NCI-H510A (cell line): Measurements from ENCODE around the gene RNF25.
A peak's percentile ranks its signal among the peaks of the same experiment; 100 is the strongest.

ENCODE experiments used
- DNase-seq: peaks from one replicate; lab custom pipeline; 2025; lab: John Stamatoyannopoulos, UW

RNF25 gene

GRCh38 chr2:218680061-218680460 lies 8.3 kb upstream of the RNF25 start:
- DNase-seq, result no peak

- no peak for DNase-seq
Observed at GRCh38 chr2:218679119-218679518, 7.3 kb upstream of the RNF25 start.

- no peak for DNase-seq
Observed at GRCh38 chr2:218671097-218671653, 627 bp downstream of the RNF25 start.

- DNase-seq, result no peak
Observed at GRCh38 chr2:218664653-218665052, 7.1 kb downstream of the RNF25 start.

- no peak for DNase-seq
Observed at GRCh38 chr2:218663901-218664300, 7.9 kb downstream of the RNF25 start.

GRCh38 chr2:218662827-218663226 lies 9.0 kb downstream of the RNF25 start:
- DNase-seq, result no peak

- DNase-seq, result no peak
Observed at GRCh38 chr2:218662377-218662776, 9.4 kb downstream of the RNF25 start.

- DNase-seq, result no peak
Observed at GRCh38 chr2:218659988-218660358, 11.8 kb downstream of the RNF25 start.

GRCh38 chr2:218659258-218659987 lies 12.4 kb downstream of the RNF25 start, which contains the start of the genes BCS1L and ZNF142:
BCS1L (plus strand) TSS chr2:218659683; CDS start chr2:218660988, 1,305 bp downstream.
ZNF142 (minus strand) TSS chr2:218659623; CDS start chr2:218656429, 3,194 bp downstream.
- DNase-seq, result peak; percentile 89

- DNase-seq, result peak; percentile 30
Observed at GRCh38 chr2:218658671-218659257, 13.0 kb downstream of the RNF25 start.

GRCh38 chr2:218655751-218656150 lies 16.1 kb downstream of the RNF25 start:
- DNase-seq, result no peak

GRCh38 chr2:218648787-218649100 lies 23.1 kb downstream of the RNF25 start:
- DNase-seq, result no peak

GRCh38 chr2:218648088-218648786 lies 23.6 kb downstream of the RNF25 start:
- DNase-seq, result no peak

GRCh38 chr2:218645126-218645525 lies 26.7 kb downstream of the RNF25 start:
- no peak for DNase-seq

- no peak for DNase-seq
Observed at GRCh38 chr2:218644721-218645120, 27.1 kb downstream of the RNF25 start.

- no peak for DNase-seq
Observed at GRCh38 chr2:218643751-218644310, 28.0 kb downstream of the RNF25 start.

GRCh38 chr2:218642786-218643185 lies 29.0 kb downstream of the RNF25 start:
- DNase-seq, result no peak

- no peak for DNase-seq
Observed at GRCh38 chr2:218642121-218642656, 29.6 kb downstream of the RNF25 start.

GRCh38 chr2:218638372-218638771 lies 33.4 kb downstream of the RNF25 start:
- no peak for DNase-seq

GRCh38 chr2:218635719-218636118 lies 36.1 kb downstream of the RNF25 start:
- no peak for DNase-seq

- no peak for DNase-seq
Observed at GRCh38 chr2:218631837-218632236, 40.0 kb downstream of the RNF25 start.

- no peak for DNase-seq
Observed at GRCh38 chr2:218627939-218628338, 43.9 kb downstream of the RNF25 start.
